GM21515 (cell line): ENCODE data around the gene PSMC1.

ENCODE experiments used
- ATAC-seq: cut with Tn5 transposase; IDR thresholded peaks from one replicate; pipeline ENCODE4 v1.9.1; 2021; ENCODE audit not compliant: unreplicated experiment

PSMC1 gene

DNA sequence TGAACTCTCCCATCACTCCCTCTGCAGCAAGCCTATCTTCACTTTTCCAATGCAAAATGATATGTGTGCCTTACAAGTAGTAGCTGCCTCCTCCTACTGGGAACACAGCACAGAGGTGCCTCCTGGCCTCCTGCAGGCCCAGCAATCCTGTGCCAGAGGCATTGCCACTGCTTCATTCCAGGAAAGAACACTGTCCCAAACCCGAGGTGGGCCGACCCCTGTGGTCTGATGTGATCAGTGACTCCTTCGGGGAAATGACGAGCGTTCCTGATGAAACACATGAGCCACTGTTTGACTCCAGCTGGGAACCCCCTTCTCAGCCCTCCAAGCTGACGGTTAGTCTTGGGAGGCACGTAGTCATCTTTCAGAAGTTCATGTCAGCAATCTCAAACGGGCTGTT lies 19.5 kb downstream of the PSMC1 start:
- no peak for ATAC-seq

DNA sequence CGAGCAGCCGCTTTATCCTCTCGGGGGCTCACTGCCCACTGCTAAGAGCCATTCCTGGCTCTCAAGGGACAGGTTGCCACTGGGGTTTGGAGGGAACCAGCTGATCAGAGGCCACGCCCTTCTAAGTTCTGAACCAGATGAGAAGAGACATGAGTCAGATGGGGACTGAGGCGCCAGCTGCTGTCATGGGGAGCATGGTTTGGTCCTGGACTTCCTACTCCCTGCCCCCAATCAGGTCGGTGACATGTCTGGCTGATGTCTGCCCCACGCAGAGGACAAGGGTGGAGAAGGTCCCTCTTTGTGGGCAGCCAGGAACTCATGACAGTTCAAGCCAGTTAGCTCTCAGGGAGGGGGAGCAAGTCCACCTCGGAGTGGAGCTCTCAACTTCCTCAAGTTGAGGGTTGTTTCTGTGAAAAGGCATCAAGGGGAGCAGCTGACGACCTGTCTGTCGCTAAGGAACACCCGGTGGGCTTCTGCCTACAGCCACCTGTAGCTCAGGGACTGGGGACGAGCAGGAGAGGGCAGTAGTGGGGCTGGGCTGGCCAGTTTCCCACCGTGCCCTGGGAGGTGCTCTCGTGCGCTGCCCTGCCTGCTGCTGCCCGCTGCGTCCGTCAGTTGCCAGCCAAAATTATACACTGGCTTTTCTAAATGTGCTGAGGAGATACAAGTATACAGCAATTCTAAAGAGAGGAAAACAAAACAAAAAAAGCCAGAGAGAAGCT lies 20.5 kb downstream of the PSMC1 start:
- ATAC-seq, result no peak

DNA sequence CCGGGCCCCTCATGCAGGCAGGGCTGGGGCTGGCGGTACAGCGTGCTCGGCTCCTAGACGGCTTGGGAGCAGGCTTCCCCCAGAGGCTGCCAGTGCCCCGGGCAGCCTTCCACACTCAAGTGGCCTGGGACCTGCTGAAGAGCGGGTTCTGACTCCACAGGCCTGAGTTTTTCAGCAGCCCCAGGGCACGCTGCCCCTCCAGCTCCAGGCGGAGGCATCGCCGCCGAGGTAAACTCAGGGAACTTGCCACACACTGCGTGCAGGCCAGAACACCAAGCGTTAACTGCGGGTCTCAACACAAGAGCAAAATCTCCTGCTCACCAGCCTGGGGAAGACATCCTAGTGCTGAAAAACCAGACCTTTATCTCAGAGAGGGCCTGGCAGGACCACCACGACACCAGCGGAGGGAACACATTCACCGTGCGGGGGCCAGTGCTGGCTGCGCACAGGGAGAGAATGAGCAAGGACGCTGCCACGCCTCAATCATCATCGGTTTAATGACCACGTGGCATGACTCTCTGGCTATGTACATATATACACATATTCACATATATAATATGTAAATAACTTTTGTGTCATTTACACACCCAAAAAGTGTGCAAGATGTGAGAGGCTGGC lies 21.3 kb downstream of the PSMC1 start:
- no peak for ATAC-seq

DNA sequence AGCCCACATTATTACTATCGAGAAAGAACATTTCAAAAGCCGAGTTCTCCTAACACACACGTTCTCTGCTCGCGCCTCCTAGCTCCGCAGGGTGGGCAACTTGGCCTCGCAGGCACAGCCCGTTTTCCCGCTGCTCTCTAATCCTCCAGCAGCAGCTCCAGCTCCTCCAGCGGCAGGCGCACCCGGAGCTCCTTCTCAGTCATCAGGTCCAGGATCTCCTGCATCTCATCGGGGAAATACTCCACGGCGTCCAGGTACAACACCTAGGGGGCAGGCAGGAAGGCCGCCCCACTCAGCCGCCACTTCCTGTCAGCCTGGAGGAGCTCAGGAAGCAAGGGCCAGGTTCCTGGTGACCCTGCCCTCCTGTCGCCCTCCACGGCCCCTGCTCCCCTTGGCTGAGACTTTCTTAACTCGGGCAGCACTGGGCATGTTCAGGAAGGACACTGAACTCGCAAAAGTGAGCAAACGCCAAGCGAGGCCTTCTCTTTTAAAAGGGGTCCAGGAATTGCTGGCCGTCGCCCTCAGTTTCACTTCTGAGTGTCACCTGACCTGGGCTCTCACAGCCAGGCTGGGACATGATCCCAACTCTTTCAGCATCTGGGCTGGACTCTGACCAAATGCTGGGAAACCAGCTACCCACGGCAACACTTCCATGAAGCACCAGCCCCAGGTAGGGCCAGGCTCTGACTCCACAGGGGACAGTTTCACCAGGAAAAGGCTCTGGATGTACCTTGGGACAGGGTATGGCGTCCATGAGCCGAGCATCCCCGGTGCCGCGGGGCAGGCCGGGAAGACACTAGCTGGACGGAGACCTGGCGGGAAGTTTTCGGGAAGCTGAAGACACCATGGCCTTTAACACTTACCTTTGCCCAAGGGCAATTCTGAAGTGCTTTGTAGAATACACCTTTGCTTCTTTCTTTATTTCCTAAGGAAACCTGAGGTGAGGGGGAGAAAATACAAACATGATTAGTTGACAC lies 22.1 kb downstream of the PSMC1 start:
- no peak for ATAC-seq

DNA sequence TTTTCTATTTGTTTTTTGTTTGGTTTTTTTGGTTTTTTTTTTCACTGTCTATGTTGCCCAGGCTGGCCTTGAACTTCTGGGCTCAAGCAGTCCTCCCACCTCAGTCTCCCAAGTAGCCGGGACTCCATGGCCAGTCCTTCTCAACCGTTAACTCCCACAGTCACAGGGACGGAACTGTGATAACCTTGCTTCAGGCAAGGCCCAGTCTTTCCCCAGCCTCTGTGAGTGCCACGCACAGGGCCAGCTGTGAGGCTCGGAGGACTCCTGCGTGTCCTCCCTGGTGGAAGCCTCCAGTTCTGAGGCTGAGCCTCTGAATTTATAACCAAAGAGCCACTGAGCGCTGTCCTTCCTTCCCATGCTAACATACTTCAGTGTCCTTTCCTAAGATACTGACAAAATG lies 23.7 kb downstream of the PSMC1 start:
- no peak for ATAC-seq

DNA sequence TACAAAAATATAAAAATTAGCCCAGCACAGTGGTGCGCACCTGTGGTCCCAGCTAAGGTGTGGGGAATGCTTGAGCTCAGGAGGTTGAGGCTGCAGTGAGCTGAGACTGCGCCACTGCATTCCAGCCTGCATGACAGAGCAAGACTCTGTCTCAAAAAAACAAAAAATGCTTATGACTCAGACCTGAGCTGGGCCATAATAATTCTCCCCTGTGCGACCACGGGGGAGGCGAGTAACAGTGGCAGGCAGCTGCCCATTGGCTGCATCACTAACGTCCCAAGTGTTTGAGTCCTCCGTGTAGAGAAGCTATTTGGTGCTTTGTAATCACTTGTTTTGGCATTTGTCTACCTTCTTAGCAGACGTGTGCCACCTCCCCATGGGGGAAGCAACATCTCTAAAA lies 24.9 kb downstream of the PSMC1 start:
- no peak for ATAC-seq

DNA sequence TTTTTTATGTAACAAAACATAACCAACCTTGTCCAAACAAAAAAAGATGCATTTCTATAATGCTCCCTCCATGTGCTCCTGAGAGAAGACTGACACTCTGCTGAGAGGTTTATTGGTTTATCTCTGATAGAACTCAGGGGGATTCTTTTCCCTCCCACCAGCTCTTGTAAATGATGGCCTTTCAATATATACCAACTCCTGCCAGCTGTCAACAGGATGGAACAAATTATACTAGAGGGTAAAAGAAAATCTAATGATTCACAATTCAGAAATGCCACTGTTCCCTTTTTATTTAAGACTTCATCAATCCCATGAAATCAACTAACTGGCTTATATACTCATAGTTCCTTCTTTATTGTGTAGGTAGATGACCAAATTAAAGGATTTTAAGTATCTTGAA lies 25.4 kb downstream of the PSMC1 start:
- no peak for ATAC-seq

DNA sequence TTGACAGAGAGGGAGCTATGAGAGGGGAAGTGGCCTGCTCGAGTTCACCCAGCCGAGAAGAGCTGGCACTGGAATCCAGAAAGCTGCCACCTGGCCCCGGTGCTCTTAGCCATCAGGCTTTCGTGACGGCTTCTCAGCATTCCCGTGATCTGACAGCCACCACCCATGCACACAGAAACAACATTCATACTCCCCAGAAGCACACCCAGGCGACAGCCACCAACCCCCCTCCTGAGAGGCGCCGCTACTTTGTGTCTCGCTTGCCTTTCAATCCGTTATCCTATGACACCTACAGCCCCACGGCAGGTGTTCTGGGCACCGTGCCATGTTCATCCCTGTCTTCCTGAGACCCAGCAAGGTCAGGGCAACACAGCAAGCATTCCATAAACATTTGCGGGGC lies 31.4 kb downstream of the PSMC1 start:
- no peak for ATAC-seq

DNA sequence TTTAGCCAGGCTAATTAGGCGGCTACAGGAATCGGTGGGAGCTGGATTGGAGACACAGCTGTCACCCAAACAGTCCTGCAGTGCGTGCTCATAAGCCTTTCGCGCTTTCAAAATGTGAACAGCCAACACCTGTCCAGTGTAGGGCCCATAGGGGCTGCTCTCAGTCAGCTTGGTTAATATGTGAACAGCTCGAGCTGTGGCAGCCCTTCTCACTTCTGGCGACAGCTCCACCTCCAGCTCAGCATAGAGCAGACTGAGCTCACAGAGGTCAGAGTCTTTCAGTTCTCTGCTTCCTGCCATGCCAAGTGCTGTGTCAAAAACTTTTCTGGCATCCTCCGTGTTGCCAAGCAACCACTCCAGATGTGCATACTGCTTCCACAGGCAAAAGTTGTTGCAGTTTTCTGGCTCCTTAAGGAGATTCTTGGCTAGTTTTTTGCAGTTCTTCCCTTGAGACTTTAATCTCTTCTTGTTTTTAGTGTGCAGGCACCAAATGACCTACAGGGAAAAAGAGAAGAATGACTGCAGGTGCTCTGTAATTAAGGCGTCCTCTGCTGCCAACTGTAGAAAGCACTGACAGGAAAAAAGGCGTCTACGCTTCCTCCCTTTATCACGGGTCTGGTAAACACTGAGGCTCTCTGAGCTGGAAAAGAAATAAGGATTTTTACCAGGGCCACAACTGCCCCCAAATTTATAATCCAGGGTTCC lies 32.5 kb downstream of the PSMC1 start:
- ATAC-seq, result peak; percentile 95

DNA sequence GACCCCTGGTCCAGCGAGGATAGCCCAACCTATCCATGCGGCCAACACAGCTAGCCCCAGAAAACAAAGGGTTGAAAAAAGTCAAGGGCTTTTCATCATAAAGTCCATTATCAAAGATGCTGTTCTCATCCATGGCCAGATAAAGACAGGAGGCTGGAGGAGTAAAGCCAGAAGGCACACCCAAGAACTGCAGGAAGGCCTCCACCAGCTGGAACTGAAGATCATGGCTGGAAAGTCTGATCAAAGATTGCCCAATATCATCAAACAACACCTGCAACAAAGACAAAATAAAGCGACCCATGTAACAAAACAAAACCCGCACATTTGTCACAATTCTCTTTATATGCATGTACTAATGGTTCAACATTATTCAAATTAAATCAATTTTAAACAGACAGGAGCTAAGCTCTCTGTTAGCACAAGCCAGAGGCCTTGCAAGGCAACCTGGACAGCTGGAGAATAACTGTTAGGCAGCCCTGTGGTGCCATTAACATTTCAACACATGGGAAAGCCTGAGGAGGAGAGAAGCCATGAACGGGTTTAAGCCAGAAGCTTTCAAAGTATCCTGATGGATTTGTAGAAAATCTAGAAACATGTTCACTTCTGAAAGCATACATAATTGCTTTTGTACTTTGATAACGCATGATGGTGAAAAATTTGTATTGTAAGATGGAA lies 34.1 kb downstream of the PSMC1 start:
- no peak for ATAC-seq

DNA sequence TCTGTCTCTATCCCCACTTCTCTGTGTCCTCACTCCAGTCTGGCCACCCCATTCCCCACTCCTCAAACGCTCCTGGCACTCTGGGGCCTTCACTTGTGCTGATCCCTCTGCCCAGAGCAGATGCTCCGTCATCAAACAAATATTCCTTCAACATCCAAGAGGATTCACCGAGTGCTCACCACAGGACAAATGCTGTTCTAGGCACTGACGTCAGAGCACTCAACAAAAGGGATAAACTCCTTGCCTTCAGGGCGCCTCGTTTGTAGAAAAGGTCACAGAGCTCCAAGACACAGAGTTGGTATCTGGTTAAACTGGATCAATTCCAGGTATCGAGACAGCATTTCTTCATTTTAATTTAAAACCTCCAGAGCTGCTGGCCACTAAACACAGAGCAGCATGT lies 35.3 kb downstream of the PSMC1 start:
- no peak for ATAC-seq

DNA sequence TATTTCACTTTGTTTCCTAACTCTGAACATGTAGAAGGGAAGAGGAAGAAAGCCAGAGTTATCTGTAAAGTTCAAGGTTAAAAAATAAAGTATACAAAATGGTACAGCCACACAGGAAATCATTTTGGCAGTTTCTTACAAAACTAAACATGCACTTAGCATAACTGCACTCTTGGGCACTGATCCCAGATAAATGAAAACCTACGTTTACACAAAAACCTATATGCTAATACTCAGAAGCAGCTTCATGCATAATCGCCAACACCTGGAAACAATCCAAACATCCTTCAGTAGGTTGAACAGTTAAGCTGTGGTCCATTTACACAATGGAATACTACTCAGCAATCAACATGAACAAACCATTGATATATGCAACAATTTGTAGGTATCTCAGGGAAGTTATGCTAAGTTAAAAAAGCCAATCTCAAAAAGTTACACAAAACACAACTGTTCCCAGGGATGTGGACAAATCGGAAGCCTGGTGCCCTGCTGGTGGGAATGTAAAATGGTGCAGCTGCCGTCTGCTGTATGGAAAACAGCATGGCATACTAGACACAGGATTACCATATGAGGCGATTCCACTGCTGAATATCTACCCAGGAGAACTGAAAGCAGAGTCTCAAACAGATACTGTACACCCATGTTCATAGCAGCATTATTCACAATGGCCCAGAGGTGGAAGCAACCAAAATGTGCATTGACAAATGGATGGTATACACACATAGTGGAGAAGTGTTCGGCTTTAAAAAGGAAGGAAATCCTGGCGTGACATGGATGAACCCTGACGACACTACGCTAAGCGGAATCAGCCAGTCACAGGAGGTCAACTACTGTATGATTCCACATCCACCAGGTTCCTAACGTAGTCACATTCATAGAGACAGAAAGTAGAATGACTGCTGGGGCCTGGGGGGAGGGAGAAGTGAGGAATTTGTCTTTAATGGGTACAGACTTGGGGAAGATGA lies 37.7 kb downstream of the PSMC1 start:
- ATAC-seq, result no peak

DNA sequence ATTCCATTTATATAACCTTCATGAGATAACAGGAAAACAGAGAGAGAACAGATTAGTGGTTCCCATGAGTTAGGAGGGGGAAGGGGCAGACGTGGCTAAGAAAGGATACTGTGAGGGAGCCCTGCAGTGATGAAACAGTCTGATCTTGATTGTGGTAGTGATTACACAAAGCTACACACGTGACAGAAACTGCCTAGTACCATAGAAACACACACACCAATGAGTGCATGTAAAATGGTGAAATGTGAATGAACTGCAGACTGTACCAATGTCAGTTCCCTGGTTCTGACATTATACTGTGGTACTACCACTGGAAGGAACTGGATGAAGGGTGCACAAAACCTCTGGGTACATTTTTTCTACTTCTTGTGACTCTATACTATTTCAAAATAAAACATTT lies 38.5 kb downstream of the PSMC1 start:
- no peak for ATAC-seq

DNA sequence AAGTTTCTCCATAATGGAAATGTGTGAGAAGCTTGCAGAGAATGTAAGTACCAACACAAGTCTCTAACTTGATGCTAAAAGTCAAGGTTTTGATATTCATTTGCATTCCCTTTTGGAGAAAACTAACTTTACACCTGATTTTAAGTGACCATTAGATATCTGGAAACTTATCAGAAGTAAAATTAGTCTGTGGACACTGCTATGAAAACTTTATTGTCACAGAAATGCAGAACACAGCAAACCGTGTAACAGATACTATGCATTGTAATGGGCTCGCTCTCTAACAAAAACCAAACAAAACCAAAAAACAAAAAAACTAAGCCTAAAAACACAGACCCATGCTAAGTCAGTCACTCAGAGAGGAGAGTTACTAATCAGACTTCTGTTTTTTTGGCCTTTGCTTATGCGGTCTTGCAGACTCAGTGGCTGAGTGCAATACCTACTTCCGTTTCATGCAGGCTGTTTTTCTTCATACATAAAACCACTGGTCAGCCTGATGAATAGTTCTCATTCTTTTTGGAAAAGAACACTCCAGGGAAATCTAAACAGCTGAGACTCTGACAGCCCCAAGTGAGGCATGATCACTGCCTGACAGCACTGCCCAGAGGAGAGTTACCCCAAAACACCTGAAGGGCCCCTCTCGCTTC lies 39.6 kb downstream of the PSMC1 start:
- ATAC-seq, result no peak

DNA sequence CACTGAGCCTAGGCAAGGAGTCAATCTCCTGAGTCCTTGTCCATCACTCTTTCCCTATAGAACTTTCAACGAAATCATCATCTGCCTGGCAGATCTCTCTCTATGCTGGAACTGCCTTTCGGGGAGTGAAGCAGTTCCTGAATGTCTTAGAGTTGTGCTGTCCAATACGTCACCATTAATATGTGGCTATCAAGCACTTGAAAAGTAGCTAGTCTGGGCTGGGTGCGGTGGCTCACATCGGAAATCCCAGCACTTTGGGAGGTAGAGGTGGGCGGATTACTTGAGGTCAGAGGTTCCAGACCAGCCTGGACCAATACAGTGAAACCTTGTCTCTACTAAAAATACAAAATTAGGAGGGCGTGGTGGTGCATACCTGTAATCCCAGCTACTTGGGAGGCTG lies 40.3 kb downstream of the PSMC1 start:
- ATAC-seq, result no peak

DNA sequence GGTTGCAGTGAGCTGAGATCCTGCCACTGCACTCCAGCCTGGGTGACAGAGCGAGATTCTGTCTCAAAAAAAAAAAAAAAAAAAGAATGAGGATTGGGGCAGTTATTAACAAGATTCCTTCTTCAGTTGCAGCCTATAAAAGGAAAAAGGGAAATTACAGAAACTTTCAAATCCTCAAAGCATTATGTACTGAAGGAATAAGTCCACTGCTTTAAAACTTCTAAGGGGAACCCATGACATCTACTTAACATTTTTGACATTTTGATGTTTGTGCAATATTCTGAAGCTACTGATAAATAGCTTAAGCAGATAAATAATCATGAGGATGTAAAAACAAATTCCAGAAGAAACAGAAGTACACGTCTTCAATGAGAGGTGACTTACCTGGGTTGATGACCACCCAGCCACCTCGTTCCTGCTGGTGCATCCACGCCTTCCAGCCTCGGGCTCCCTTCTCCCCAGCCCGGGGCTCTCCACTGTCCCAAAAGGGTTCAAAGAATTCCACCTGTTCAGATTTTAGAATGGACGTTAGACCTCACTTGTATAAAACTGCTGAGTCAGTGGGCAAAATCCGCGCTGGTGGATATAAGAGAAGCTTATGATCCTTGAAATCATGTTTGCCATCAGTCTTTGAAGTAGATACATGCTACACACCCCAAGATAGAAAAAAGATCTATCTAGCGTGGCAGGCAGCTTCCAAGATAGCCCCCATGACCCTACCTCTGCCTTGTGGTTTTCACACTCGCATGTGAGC lies 41.7 kb downstream of the PSMC1 start:
- ATAC-seq, result no peak

DNA sequence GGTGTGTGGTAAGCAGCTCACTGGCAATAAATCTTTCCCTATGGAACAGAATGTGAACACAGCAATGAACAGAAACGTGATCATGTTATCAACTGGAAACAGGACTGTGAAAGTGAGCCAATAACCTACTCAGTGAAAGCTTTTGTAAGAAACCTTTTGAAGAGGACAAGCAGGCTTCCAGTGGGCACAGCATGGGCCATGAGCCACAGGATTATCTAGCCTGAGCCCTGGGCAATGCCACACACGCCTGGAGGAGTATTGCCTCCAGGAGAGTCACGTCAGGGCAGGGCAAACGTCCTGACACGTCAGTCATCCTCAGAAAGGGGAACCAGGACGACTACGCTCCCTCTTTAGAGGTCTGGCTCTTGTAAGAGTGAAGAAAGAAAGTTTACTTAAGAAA lies 43.1 kb downstream of the PSMC1 start:
- no peak for ATAC-seq

DNA sequence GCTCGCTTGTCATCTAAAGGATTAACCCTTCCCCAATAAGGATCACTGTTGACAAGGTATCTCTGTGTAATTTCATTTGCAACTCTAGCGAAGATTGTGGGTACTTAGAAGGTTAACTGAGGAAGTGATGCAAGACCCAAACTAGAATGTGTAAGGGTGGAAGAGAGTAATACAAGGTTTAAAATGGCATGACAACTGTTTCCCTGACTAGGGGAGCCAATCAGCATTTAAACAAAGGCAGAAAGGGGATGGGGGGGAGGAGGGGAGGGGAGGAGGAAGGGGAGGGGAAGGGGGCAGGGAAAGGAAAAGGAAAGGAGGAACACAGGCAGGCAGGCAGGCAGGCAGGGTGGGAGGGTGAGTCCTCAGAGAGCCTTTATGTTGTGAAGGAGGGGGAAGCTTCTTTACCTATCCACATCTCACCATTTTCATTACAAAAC lies 44.3 kb downstream of the PSMC1 start:
- ATAC-seq, result no peak
